ENCODE results near the gene UBTD1.
"Not testable (repeated sequence)": the region's sequence is repeated elsewhere in the genome, so short reads cannot be mapped to it uniquely, and the experiment has no call there.

UBTD1 gene

GRCh38 chr10:97498841-97499560 is at the start of gene UBTD1:
UBTD1 (plus strand) TSS chr10:97498924; CDS start chr10:97499204, 280 bp downstream.
- no peak for DNase-seq

DNA sequence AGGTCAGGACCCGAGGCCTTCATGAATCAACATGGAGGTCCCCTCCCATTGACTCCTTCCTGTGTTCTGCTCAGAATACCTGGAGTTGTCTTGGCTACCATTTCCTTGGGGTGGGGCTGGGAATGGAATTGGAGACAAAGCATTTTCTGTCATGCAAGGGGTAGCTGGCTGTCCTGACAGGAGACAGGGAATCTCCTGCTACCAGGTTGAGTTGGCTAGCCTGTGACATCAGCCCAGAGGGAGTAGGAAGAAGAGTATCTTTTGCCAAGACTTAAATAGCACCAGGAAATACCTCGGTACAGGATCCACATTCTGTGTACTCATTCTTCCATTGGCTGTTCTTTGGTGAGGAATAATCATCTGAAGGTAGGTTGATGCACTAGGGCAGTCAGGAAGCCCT is 47.9 kb upstream of the UBTD1 start:
- DNase-seq, result no peak

DNA sequence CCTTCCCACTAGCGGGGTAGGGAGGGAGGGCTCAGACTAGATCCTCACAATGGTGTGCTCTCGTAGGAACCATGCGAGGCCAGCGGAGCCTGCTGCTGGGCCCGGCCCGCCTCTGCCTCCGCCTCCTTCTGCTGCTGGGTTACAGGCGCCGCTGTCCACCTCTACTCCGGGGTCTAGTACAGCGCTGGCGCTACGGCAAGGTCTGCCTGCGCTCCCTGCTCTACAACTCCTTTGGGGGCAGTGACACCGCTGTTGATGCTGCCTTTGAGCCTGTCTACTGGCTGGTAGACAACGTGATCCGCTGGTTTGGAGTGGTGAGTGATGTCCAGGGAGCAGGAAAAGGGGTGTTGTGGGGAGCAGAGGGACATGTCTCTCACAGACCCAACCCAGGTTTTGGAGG is 47.1 kb upstream of the UBTD1 start:
- no peak for DNase-seq

DNA sequence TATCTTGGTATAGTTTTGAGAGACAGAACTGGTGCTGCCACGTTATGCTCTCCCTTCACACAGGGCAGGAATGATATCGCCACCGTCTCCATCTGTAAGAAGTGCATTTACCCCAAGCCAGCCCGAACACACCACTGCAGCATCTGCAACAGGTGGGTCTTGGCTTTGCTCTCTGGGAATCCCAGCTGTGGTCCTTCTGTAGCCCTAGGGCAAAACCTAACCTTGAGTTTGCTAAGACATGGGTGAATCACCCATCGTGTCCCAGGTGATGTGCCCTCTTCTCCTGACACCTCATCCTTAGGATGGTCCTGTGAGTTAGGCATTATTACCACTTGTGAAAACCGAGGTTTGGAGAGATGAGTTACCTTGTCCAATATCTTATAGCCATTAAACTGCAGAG is 46.4 kb upstream of the UBTD1 start:
- DNase-seq, result no peak

GRCh38 chr10:97454330-97455036 is 44.2 kb upstream of the UBTD1 start:
- DNase-seq, result no peak

DNA sequence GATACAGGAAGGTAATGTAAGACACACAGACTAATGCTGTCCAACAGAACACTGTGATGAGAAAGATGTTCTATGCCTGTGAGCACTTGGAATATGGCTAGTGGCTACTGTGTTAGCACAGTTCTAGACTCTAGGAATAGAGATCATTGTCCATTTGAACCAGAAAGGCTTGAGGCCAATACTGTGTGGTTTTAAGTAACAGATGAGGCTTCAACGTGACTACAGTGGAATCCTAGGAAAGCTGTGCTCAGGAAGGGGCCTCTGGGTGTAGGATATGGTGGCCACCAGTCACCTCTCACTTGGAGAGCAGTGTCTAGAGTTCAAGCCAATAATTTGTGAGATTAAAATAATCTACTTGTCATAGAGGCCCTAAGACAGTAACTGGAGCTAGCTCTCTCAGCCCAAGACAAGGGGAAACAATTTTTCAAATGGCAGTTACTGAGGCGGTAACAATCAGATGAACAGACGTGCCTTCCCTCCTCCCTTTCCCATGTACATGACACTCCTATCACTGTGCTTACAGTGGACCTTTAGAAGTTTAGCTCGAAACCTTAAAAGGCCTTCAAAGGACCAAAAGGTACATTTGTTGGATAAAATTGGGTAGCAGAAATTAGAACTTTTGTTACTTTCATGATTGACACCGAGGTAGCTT is 42.6 kb upstream of the UBTD1 start:
- DNase-seq, result no peak

DNA sequence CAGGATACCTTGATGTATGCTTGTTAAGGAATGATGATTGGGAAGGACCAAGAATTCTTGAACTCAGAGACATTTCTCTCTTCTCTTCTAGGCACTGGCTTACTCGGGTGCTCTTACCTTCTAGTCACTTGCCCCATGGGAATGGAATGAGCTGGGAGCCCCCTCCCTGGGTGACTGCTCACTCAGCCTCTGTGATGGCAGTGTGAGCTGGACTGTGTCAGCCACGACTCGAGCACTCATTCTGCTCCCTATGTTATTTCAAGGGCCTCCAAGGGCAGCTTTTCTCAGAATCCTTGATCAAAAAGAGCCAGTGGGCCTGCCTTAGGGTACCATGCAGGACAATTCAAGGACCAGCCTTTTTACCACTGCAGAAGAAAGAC is 42.0 kb upstream of the UBTD1 start:
- no peak for DNase-seq

DNA sequence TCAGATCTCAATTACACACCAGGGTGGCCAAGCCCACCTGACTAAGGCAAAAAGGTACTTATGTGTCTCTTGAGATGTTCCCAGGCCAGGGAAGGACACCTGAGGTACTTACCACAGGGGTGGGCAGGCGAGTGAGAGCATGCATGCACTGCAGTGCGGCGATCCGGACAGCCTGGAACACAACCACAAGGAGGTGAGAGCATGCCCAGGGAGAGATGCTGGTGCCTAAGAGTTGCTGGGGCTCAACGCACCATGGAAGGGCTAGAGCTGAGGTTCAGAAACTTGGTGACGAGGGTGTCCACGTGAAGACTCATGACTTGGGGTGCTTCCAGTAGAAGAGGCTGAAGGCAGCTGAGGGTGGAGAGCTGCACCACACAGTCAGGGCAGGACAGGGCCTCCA is 39.6 kb upstream of the UBTD1 start:
- no peak for DNase-seq

- DNase-seq, result no peak
These were observed 38.8 kb upstream of the UBTD1 start for GRCh38 chr10:97459933-97460332.

GRCh38 chr10:97462309-97462708 is 36.4 kb upstream of the UBTD1 start:
- DNase-seq, result no peak

- peak; percentile 23 for DNase-seq
These were observed 35.2 kb upstream of the UBTD1 start for GRCh38 chr10:97463363-97464132.

GRCh38 chr10:97464226-97464625 is 34.5 kb upstream of the UBTD1 start:
- DNase-seq, result no peak

DNA sequence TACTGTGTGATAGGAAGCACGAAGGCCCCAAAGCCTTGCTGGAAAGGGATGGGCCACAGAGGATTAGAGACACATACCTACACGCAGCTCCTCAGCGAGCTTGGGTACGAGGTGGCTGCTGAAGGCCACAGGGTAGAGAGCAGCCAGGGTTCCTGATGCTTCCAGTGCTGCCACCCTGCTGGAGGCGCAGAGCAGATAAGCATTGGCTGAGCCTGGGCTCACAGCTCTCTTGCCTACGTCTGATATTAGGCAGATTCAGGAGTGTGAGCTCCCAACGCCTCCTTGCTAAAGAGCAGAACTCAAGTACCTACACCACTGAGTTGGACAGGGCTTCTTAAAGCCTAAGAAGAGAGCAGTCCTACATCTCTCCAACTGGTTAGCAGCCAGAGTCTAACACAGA is 32.7 kb upstream of the UBTD1 start:
- DNase-seq, result no peak

DNA sequence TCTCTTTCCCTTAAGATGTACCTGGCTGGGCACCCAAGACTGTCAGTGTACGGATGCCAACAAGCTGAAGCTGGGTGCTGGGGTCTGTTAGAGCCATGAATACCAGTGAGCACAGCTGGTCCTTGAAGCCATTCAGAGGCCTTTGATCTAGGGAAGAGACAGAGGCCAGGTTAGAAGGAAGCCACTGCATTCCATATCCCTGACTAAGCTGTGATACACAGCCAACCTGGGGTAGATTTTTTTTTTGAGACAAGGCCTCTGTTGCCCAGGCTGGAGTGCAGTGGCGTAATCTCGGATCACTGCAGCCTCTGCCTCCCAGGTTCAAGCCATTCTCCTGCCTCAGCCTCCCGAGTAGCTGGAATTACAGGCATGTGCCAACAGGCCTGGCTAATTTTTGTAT is 32.0 kb upstream of the UBTD1 start:
- no peak for DNase-seq

GRCh38 chr10:97468162-97468561 is 30.6 kb upstream of the UBTD1 start:
- DNase-seq, result peak; percentile 55

- DNase-seq, result not testable (repeated sequence)
These were observed 29.9 kb upstream of the UBTD1 start for GRCh38 chr10:97468781-97469180.

DNA sequence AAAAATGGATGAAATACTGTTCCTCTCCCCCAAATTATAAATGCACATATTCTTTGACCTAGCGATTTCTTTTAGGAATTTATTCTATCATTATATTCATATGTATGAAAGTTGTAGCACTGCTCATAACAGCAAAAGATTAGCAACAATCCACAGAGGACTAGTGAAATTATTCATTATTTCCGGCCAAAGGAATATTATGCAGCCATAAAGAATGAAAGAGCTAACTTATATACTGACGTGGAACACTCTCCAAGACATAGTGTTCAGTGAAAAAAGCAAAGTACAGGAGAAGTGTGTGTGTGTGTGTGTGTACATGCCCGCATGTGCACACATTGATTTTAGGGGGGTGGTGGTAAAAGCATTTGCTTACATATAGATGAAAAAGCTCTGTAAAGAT is 23.8 kb upstream of the UBTD1 start:
- DNase-seq, result no peak

DNA sequence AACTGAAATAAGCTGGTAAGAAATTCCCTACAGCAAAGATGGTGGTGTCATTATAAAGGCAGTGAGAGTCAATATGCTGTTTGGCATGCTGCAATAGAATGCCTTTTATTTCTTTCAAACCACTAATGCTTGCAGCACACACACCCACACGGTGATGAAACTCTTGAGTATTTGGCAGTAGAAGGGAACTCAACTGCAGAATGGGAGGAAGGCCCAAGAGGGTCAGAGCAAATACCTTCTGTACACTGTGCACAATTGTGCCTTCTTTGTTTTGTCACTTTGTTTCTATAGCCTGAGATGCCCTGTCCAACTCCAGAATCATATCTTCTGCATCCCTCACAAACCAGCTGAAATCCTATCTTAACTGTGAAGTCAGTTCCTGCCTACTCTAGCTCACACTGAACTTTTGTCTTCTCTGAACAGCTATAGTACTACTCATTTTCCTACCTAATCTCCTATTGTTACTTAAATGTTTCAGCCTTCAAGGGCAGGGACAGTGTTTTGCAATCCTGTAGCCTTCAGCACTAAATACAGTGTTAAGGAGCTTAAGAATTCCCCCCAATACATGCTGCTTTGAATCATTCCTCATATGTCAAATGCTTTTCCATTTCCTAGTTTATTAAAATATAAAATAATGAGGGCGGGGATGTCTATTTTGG is 22.7 kb upstream of the UBTD1 start:
- no peak for DNase-seq

DNA sequence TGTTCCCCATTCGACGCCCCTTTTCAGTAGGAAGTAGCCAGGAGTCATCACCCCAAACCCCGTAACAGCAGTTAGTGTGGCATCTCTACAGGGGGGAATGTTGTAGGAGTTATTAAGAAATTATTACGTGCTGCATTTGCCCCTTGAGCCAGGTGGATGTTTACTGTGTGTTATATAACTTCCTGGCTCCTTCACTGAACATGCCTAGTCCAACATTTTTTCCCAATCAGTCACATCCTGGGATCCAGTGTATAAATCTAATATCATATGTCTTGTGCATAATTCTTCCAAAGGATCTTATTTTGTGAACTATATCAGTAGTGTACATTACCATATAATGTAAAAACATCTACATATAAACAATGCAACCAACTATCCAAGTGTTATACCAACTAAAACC is 19.3 kb upstream of the UBTD1 start:
- not testable (repeated sequence) for DNase-seq

DNA sequence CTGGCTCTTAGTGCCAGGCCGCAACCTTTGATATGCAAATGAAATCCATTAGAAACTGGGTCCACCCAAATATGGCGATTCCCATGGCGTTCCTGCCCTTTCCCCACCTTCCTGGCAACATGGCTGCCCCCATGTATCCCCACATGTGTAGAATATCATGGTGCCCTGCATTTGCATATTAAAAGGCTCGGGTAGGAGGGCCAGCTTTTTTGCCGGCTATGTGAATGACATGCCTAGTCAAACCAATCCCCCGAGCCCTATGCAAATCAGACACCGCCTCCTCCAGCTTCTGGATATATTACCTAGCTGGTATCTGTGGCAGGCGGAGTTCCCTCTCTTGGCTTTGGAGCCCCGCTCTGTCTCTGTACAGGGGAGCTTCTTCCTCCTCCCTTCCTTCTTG is 18.8 kb upstream of the UBTD1 start:
- no peak for DNase-seq

DNA sequence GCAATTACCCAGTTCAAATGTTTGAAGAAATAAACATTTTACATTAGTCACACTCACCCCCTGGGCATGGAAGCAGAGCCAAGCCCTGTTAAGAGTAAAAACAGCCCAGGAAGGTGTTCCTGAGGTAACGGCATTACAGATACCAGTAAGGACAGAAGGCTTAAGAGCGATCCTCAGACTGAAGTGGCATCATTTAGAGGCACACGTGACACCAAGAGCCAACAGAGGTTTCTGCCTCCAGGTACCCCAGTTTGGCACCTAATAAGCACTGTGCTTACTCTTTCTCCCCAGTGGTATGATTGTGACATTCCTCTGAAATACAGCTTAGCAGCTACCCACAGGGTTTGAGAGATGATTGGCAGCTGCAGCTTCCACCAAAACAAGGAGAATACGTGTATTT is 17.7 kb upstream of the UBTD1 start:
- no peak for DNase-seq

GRCh38 chr10:97482381-97482780 is 16.3 kb upstream of the UBTD1 start:
- no peak for DNase-seq

DNA sequence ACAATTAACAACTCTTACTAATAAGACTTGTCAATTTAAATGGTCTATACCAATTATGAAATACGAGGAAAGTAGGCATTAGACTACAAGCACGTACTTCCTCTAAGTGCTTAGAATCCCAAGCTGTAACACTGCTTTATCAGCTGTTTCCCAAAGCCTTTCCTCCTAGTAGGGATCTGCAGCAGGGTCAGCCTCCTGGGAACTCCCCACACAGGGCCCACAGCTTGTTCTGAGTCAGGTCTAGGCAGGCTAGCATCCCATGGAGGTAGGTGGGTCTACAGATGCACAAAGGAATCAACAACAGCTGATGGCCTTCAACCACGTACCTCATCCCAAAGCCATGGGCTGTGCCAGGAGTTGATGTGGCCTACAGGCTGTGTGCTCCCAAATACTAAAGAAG is 15.2 kb upstream of the UBTD1 start:
- DNase-seq, result no peak
